Measurements from ENCODE around the gene FGF13.

FGF13 gene

DNA sequence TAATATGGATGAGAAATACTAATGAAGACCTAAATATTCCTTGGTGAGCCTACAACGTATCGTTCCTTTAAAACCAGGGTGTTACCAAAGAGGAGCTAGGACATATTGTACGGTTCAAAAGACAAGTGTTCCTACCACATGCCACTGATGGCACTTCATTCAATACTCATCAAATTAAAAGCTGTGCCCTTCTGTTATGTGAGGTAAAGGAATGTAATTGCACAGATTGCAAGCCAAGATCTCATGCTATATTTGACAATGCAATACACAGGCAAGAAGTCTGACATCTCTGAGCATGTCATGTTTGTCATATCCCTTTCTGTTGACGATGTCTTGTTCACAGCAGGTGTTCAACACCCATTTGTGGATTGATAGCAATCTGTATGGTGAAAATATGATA is 6.9 kb downstream of the FGF13 start:
- no peak for DNase-seq (ENCODE audit: low spot score)
- no peak for TF ChIP-seq CTCF (IDR thresholded peaks at IDR 0.05; ENCODE audit: extremely low read depth, missing control alignments)

GRCh38 chrX:138704101-138704500 is 7.4 kb downstream of the FGF13 start:
- DNase-seq (ENCODE audit: low spot score) = no peak
- no peak for TF ChIP-seq CTCF (IDR thresholded peaks at IDR 0.05; ENCODE audit: extremely low read depth, missing control alignments)

GRCh38 chrX:138692591-138692990 is 18.9 kb downstream of the FGF13 start:
- DNase-seq (ENCODE audit: low spot score) = no peak
- no peak for TF ChIP-seq CTCF (IDR thresholded peaks at IDR 0.05; ENCODE audit: extremely low read depth, missing control alignments)

DNA sequence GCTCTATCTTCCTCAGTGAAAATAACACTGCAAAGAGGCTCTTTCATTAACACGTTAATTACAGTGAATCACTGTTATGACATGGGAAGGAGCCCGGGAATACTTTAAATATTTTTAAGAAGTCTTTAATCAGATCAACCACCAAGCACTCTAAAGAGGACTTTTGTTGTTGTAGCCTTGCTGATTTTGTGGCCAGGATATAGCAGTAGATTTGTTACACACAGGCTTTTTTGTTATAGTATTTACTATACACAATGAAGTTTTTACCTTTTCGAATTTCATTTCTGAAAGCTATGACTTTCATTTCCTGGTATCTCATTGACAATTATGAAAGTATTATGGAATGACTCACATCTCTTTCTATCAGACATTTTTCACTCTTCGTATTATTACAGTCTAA is 20.3 kb downstream of the FGF13 start:
- no peak for TF ChIP-seq CTCF (IDR thresholded peaks at IDR 0.05; ENCODE audit: extremely low read depth, missing control alignments)
- no peak for DNase-seq (ENCODE audit: low spot score)

DNA sequence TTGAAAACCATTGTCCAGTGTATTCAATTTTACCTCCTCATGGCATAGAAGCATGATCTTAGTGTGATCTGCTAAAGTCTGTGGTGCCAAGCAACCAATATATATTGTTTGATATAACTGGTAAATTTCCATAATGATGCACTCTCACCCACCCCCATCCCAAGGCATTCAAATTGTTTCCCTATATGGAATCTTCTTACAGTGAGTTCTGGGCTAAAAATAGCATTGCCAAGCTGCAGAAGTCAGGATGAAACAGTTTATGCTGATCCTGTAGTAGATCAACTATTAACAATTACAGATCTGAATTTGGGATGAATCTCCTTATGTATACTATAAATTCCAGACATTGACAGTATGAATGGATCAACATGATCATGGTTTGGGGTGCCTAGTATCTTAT is 20.9 kb downstream of the FGF13 start:
- TF ChIP-seq CTCF (IDR thresholded peaks at IDR 0.05; ENCODE audit: extremely low read depth, missing control alignments) = no peak
- no peak for DNase-seq (ENCODE audit: low spot score)

DNA sequence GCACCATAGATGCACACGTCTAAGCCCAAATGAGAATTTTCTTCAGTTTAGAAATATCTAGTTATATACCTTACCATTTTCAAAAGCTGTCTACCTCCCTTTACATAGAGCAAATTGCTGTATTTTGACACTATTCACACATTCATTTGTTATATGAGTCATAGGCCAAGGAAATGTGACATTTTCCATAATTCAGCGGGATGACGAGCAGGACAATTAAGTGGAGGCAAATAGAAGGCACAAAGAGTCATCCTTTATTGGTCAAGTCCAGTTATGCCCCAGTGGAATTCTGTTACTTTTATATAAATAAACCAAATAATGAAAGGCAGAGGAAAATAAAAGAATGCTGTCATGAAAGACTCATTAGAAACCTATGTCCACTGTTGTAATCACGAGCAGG is 27.9 kb downstream of the FGF13 start:
- no peak for DNase-seq (ENCODE audit: low spot score)

GRCh38 chrX:138669693-138670092 is 41.8 kb downstream of the FGF13 start:
- no peak for TF ChIP-seq CTCF (IDR thresholded peaks at IDR 0.05; ENCODE audit: extremely low read depth, missing control alignments)
- no peak for DNase-seq (ENCODE audit: low spot score)

More for the DNA sequence above, 27.9 kb downstream of the FGF13 start:
- TF ChIP-seq CTCF (IDR thresholded peaks at IDR 0.05; ENCODE audit: extremely low read depth, missing control alignments) = no peak
